ENCODE results near the gene BRD3OS. TPM values are rescaled to one million over a fixed set of nuclear protein-coding genes. Genes with fewer than 3 reads are reported as not detected.

The BRD3OS gene
- total and polyA plus RNA-seq, 10 of the 15 experiments (the other 5 are each of a cell fraction or from before 2014, with no cell fraction given): 2.1 to 13.7 (median 10.7) TPM

DNA sequence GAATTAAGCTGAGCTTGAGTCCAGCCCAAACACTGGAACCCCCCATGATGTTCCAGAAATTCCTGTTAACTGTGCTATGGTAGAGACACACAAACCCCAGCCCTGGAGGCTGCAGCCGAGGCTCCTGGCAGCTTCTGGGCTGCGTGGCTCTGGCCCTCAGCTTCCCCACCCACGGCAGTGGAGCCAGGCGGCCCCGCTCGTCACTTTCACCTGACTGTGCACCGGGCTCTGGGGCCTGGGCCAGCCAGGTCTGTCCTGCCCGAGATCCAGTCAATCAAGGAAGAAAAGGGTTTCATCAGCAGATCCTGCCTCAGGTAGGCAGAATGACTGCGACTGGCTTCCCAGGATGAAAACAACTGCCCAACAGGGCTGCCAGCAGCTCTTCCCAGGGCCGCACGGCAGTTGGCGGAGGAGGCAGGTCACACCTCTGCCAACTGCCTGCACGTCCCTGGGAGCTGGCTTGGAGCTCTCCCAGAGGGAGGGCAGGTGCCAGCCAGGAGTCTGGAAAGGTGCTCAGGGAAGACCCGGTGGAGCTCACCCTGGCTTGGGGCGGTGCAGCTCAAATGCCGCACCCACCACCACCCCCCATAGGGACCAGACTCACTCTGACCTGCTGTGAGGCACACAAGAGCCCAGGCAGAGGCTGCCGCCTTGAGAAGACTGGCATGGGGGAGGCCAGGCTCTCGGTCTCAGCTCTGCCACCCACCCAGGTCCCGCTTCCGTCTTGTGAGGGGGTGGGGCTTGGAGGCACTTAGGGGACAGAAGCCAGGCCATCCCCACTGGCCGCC, 21.8 kb downstream of the BRD3OS start:
- no peak overlapping the region for H3K4me2 ChIP-seq (ENCODE audit: control insufficient read depth, insufficient read depth)
- H3K9ac ChIP-seq (ENCODE audit: control insufficient read depth, insufficient read depth, low read length): no peak overlapping the region
- ChIA-PET CTCF (no interaction called here), RAD21 (ENCODE audit: unreplicated experiment) (no interaction called here), POLR2A (no interaction called here), SMC1A (ENCODE audit: uncharacterized antibody, unreplicated experiment) (no interaction called here)
- in situ Hi-C loops (cut with MboI): no loop called here
- H3K4me3 ChIP-seq: no peak overlapping the region
- no TSS peak for BruUV-seq (replicated peaks)
- H3K9me3 ChIP-seq (replicated peaks; ENCODE audit: control insufficient read depth, insufficient read depth, low read length): no peaks in the 10 kb centered on the region
- TF ChIP-seq POLR2AphosphoS5 (IDR thresholded peaks at IDR 0.05; ENCODE audit: low read length) (no peak), CBFB (IDR thresholded peaks at IDR 0.05; ENCODE audit: low read depth) (no peak), SPI1 (IDR thresholded peaks at IDR 0.05; ENCODE audit: borderline replicate concordance, insufficient read depth, low read depth, low read length) (no peak), MLLT1 (IDR thresholded peaks at IDR 0.05) (no peak), PAX5 (IDR thresholded peaks at IDR 0.05; ENCODE audit: borderline replicate concordance, low read depth, low read length) (no peak), JUNB (IDR thresholded peaks at IDR 0.05) (no peak)
- ATAC-seq: no peak
- no peaks in the 10 kb centered on the region for H4K20me1 ChIP-seq (ENCODE audit: control insufficient read depth, insufficient read depth)
- WGBS (ENCODE audit: insufficient coverage, insufficient replicate concordance, low lambda C conversion rate, missing lambda C conversion rate): 97% methylated on average over 19 of the region's 21 CpGs
- H3K79me2 ChIP-seq (ENCODE audit: control insufficient read depth, insufficient read depth, low read length): no peaks in the 10 kb centered on the region
- no peaks in the 10 kb centered on the region for H3K27me3 ChIP-seq (replicated peaks in 1 of 2; ENCODE audit: control insufficient read depth in 2 of 2, insufficient read depth in 2 of 2, low read length in 1 of 2)
- no peak overlapping the region for H2AFZ ChIP-seq (ENCODE audit: control insufficient read depth, low read depth, low read length)
- no peak for FAIRE-seq
- H3K4me1 ChIP-seq (ENCODE audit: control insufficient read depth, insufficient read depth, low read length): no peaks in the 10 kb centered on the region
- no peak overlapping the region for H3K27ac ChIP-seq (ENCODE audit: control insufficient read depth, insufficient read depth)
- DNase-seq (ENCODE audit: low read depth, low spot score): no peak
- intact Hi-C loops (cut with micrococcal nuclease; ENCODE audit: unreplicated experiment): no loop called here
- H3K36me3 ChIP-seq (ENCODE audit: control insufficient read depth in 2 of 2, insufficient read depth in 2 of 2, low read length in 1 of 2): peaks cover 0 to 24% of the 10 kb centered on the region in 2 experiments; a peak in 3 of 4 replicates

All from GM12878 (cell line).